Tongue (tissue), 2 donors: ENCODE data around the gene FAM13C. TPM values are rescaled to one million over a fixed set of nuclear protein-coding genes. Genes with fewer than 3 reads are reported as not detected.
"Not testable (repeated sequence)": the region's sequence is repeated elsewhere in the genome, so short reads cannot be mapped to it uniquely, and the experiment has no call there.

ENCODE experiments used
- DNase-seq: peaks from one replicate; pipeline ENCODE4 v3.0.0-alpha.2; 2015
- total RNA-seq: library from RNA; depleted of rRNA; stranded (reverse); fragments of >200 nt; gene quantifications from one replicate; pipeline ENCODE4 v1.2.3, GENCODE V29; 2014

FAM13C gene
- total RNA-seq, 1 donor from 2014 or later = 74.0 TPM

DNA sequence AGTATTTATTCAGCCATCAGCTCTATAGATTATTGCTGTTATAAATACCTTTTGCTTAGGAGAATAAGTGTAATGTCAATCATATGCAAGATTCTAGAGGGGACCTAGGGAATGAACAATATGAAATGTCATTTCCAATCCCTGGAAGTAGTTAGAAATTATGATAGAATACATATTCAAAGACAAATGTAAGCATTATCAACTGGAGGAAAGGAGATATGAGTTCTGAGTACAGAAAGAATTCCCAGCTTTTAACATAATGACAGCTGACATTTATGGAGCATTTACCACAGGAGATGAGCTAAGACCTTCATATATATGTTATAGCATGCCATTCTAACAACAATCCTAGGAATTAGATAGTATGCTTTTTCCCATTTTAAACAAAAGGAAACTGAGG, 86.2 kb downstream of the FAM13C start:
- DNase-seq = no peak

GRCh38 chr10:59273445-59273844, 88.9 kb downstream of the FAM13C start:
- no peak for DNase-seq

- no peak for DNase-seq
Observed at GRCh38 chr10:59272061-59272460, 90.3 kb downstream of the FAM13C start.

DNA sequence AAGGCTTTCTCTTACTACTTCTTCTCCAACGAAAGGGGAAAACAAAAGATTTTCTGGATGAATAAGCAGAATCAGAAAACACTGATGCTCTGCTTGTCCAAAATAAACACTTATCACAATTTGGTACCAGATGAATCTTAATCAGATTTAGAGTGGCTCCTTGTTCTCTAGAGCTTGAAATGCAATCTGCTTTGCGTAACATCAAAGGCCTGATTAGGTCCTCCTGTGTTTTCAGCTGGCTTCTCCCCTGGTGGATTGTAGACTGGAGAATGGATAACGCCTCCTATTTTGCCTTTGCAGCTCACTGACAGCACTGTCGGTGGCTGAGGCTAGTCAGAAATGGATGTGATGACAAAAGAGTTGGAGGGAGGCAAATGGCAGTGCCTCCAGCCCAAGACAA, 91.2 kb downstream of the FAM13C start:
- DNase-seq = no peak

- no peak for DNase-seq
Observed at GRCh38 chr10:59270492-59270891, 91.9 kb downstream of the FAM13C start.

GRCh38 chr10:59269651-59270050, 92.7 kb downstream of the FAM13C start:
- DNase-seq = no peak

DNA sequence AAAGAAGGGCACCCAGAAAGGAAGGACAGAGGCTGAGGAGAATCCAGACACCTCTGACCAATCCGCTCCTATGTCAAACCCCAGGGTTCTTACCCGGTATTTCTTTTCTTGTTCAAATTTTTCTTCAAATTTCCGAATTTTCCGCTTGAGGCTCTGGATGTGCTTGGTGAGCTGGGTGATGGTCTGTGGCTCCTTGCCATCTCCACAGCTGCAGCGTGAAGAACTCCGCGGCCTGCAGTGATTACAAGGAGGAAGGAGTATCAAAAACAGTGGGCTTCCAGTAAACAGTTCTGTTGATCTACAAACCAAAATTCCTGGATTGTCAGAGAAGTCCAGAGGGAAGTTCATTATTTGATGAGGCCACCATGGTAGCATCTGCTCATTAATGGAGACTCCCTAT, 93.9 kb downstream of the FAM13C start:
- no peak for DNase-seq

GRCh38 chr10:59266321-59266720, 96.0 kb downstream of the FAM13C start:
- DNase-seq = peak; percentile 26

- no peak for DNase-seq
Observed at GRCh38 chr10:59265141-59265540, 97.2 kb downstream of the FAM13C start.

GRCh38 chr10:59258890-59259289, 103.5 kb downstream of the FAM13C start:
- no peak for DNase-seq

DNA sequence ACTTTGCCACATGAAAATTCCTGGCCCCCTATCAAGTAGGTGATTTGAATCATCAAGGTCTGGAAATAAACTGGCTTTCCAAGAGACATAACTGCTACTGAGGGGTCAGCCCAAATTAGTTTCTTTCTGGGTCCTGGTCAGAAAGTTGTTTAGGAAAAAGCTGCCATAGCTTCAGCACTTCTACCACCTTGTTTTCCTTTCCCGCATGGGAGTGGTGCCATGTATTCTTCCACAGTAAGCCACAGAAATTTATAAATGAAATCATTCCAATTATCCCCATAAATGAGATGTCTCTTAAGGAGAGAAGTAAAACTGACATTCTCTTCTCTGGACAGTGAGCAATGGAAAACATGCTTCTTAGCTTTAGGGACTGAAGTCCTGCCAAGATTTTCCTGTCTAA, 105.1 kb downstream of the FAM13C start:
- DNase-seq = peak; percentile 32

DNA sequence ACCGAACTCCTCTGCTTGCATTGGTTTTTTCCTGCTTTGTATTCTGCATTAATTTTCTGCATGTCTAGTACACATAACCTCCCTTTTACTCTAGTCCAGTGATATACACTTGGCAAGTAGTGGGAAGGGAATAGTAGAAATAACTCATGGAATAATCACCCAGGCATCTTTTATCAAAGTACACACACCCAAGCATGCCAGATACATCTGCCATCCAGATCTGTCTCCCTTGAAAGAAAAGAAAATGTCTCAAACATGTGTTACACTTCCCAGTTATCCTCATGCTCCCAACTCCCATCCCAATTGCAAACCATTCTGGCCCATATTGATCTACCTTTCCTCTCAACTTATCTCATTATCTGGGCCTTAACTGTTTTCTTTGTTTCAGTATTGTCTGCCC, 106.9 kb downstream of the FAM13C start:
- no peak for DNase-seq

- DNase-seq = no peak
Observed at GRCh38 chr10:59252491-59252890, 109.9 kb downstream of the FAM13C start.

- no peak for DNase-seq
Observed at GRCh38 chr10:59245686-59246085, 116.7 kb downstream of the FAM13C start.

- no peak for DNase-seq
Observed at GRCh38 chr10:59244871-59245270, 117.5 kb downstream of the FAM13C start.

GRCh38 chr10:59243611-59244195, 118.6 kb downstream of the FAM13C start:
- DNase-seq = no peak

DNA sequence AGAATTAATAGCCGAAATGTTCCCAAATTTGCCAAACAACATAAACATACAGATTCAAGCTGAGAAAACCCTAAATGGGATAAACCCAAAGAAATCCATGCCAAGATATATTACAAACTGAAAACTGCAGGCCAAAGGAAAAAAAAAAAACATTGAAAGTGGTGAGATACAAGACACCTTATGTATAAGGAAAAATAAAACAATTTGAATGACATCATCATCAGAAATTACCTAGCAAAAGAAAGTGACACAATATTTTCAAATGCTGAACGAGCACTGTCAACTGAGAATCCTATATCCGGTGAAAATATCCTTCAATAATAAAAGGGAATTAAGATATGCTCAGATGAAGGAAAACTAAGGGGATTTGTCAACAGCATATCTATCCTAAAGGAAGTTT, 119.4 kb downstream of the FAM13C start:
- no peak for DNase-seq

DNA sequence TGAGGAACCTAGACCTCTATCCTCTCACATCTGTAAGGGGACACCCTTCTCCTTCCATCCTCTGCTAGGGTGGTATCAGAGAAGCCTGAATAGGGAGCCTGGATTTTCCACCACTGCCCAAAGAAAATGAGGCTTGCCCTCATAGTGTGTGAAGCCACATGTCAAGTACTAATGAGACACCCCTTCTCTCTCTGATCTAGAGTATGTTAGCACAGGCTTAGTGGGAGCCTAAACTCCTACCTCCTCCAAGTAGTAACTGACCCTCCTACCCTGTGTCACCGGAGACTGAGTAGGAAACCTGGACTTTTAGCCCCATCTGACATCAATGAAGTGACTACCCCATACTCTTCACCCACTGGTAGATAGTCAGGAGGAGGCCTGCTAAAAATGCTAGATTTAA, 120.3 kb downstream of the FAM13C start:
- no peak for DNase-seq

GRCh38 chr10:59240582-59241183, 121.7 kb downstream of the FAM13C start:
- DNase-seq = peak; percentile 79

DNA sequence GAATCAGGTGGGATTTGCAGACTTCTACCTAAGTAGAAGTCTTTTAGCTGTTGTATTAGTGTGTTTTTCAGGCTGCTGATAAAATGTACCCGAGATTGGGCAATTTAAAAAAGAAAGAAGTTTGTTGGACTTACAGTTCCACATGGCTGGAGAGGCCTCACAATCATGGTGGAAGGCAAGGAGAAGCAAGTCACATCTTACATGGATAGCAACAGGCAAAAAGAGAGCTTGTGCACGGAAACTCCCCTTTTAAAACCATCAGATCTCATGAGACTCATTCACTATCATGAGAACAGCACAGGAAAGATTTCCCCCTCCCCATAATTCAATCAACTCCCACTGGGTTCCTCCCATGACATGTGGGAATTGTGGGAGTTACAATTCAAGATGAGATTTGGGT, 123.2 kb downstream of the FAM13C start:
- DNase-seq = not testable (repeated sequence)

GRCh38 chr10:59237775-59238174, 124.6 kb downstream of the FAM13C start:
- no peak for DNase-seq

GRCh38 chr10:59236064-59236697, 126.2 kb downstream of the FAM13C start:
- DNase-seq = no peak

DNA sequence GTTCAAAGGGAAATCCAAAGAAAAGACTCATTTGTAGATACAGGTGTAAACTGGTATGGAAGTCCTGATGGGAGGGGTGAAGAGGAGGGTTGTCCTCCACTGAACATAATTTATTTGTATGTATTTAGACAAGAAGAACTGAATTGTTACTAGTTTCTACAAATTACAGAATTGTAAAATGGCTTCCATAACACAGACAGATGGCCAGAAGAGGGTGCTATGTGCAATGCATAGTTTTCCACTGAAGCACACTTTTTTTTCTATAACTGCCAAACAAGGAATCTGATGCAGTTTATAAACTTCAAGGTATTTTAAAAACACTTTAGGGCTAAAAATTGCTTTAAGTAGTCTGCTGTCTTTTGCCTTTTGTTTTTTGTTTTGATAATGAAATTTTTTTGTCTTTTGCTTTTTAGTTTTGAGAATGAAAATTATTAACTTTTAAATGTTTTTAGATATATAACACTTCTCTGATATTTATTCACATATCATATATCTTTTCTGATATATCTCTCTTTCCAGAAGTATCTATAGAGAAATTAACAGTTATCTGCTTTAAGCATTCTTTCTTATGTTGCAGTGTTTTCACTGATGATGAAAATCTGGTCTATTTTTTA, 127.4 kb downstream of the FAM13C start:
- DNase-seq = peak; percentile 56

- no peak for DNase-seq
Observed at GRCh38 chr10:59234194-59234593, 128.2 kb downstream of the FAM13C start.
